NCI-H524 (cell line): ENCODE results near the gene PAFAH2.
"Not testable (repeated sequence)": the region's sequence is repeated elsewhere in the genome, so short reads cannot be mapped to it uniquely, and the experiment has no call there.

Source experiments
- DNase-seq, 2 experiments: peaks; one replicate each; lab custom pipeline; 2025; lab: John Stamatoyannopoulos, UW

The PAFAH2 gene

GRCh38 chr1:26010825-26011224 is 13.0 kb upstream of the PAFAH2 start:
- DNase-seq, result no peak

- peak in 1 of 2 experiments; percentile 64 for DNase-seq
These were observed 12.1 kb upstream of the PAFAH2 start for GRCh38 chr1:26009796-26010447.

GRCh38 chr1:26006710-26007109 is 8.8 kb upstream of the PAFAH2 start:
- DNase-seq, result no peak

GRCh38 chr1:26005434-26006105 is 7.7 kb upstream of the PAFAH2 start:
- DNase-seq, result no peak

- DNase-seq, result no peak
These were observed 5.9 kb upstream of the PAFAH2 start for GRCh38 chr1:26003756-26004155.

- no peak for DNase-seq
These were observed 5.4 kb upstream of the PAFAH2 start for GRCh38 chr1:26003262-26003661.

- DNase-seq, result peak in 1 of 2 experiments; percentile 24
These were observed 1.4 kb upstream of the PAFAH2 start for GRCh38 chr1:25999041-25999800.

- peak; percentile 21 to 62 for DNase-seq
These were observed 666 bp downstream of the PAFAH2 start for GRCh38 chr1:25996966-25997827.

- DNase-seq, result no peak
These were observed 3.3 kb downstream of the PAFAH2 start for GRCh38 chr1:25994402-25995150.

GRCh38 chr1:25993197-25993951 is 4.5 kb downstream of the PAFAH2 start:
- no peak for DNase-seq

GRCh38 chr1:25992689-25993171 is 5.1 kb downstream of the PAFAH2 start:
- DNase-seq, result peak; percentile 62 to 80

GRCh38 chr1:25991937-25992688 is 5.8 kb downstream of the PAFAH2 start:
- DNase-seq, result peak in 1 of 2 experiments; percentile 61

- no peak for DNase-seq
These were observed 7.0 kb downstream of the PAFAH2 start for GRCh38 chr1:25990702-25991395.

GRCh38 chr1:25990251-25990650 is 7.6 kb downstream of the PAFAH2 start:
- peak in 1 of 2 experiments; percentile 15 for DNase-seq

- DNase-seq, result peak in 1 of 2 experiments; percentile 23
These were observed 8.2 kb downstream of the PAFAH2 start for GRCh38 chr1:25989440-25990234.

GRCh38 chr1:25987951-25988350 is 9.9 kb downstream of the PAFAH2 start:
- DNase-seq, result peak; percentile 87 to 92

- DNase-seq, result not testable (repeated sequence)
These were observed 11.1 kb downstream of the PAFAH2 start for GRCh38 chr1:25986773-25987172.

GRCh38 chr1:25985670-25986069 is 12.2 kb downstream of the PAFAH2 start:
- DNase-seq, result no peak
